Mucosa of rectum (tissue), 2 donors: Measurements from ENCODE around the gene SLC2A2.
"Not testable (repeated sequence)": the region's sequence is repeated elsewhere in the genome, so short reads cannot be mapped to it uniquely, and the experiment has no call there.

ENCODE experiments used
- H3K27ac ChIP-seq, 2 donors: one replicate each; pipeline ENCODE4 v1.7.0; 2013; ENCODE audit warnings: inconsistent platforms in 2 of 2, low read depth in 2 of 2, low read length in 2 of 2
- H3K27me3 ChIP-seq, 2 donors: one replicate each; pipeline ENCODE4 v1.7.0; 2013; ENCODE audit warnings: low read length in 2 of 2; ENCODE audit not compliant: control insufficient read depth in 2 of 2, insufficient read depth in 2 of 2
- H3K36me3 ChIP-seq, 2 donors: one replicate each; pipeline ENCODE4 v1.7.0; 2013; ENCODE audit warnings: low read length in 2 of 2; ENCODE audit not compliant: control insufficient read depth in 2 of 2, insufficient read depth in 2 of 2
- H3K4me1 ChIP-seq, 2 donors: one replicate each; pipeline ENCODE4 v1.7.0; 2013; ENCODE audit warnings: low read length in 2 of 2, mild to moderate bottlenecking in 1 of 2; ENCODE audit not compliant: control insufficient read depth in 2 of 2, insufficient read depth in 2 of 2
- H3K4me3 ChIP-seq, 2 donors: one replicate each; pipeline ENCODE4 v1.7.0; 2013; ENCODE audit warnings: low read length in 2 of 2
- H3K9ac ChIP-seq, 2 donors: one replicate each; pipeline ENCODE4 v1.7.0; 2013; ENCODE audit warnings: low read length in 2 of 2, low read depth in 1 of 2, mild to moderate bottlenecking in 1 of 2
- H3K9me3 ChIP-seq, 2 donors: one replicate each; pipeline ENCODE4 v1.7.0; 2013; ENCODE audit warnings: low read length in 2 of 2; ENCODE audit not compliant: control insufficient read depth in 2 of 2
- donor health status: healthy.
- donor health status: Normal muscosa, but diverticular disease.

SLC2A2 gene

GRCh38 chr3:170989100-170989648 lies 37.3 kb downstream of the SLC2A2 start:
- Histone ChIP-seq H3K36me3 (no peaks in the 10 kb centered on the region), H3K27me3 (no peaks in the 10 kb centered on the region), H3K9ac (no peak overlapping the region), H3K4me1 (peaks cover 0 to 3% of the 10 kb centered on the region in 2 donors), H3K27ac (no peak overlapping the region), H3K4me3 (no peak overlapping the region), H3K9me3 (no peaks in the 10 kb centered on the region)

- H3K4me3 ChIP-seq, result no peak overlapping the region
- H3K4me1 ChIP-seq, result peaks cover 0 to 3% of the 10 kb centered on the region in 2 donors
- no peaks in the 10 kb centered on the region for H3K36me3 ChIP-seq
- H3K9ac ChIP-seq, result no peak overlapping the region
- H3K9me3 ChIP-seq, result no peaks in the 10 kb centered on the region
- H3K27ac ChIP-seq, result no peak overlapping the region
- H3K27me3 ChIP-seq, result no peaks in the 10 kb centered on the region
Measured at GRCh38 chr3:170988378-170988777, 38.1 kb downstream of the SLC2A2 start.

GRCh38 chr3:170985304-170985703 lies 41.2 kb downstream of the SLC2A2 start:
- Histone ChIP-seq H3K9ac (no peak overlapping the region), H3K27me3 (no peaks in the 10 kb centered on the region), H3K36me3 (no peaks in the 10 kb centered on the region), H3K4me1 (peaks cover 0 to 3% of the 10 kb centered on the region in 2 donors), H3K9me3 (no peaks in the 10 kb centered on the region), H3K4me3 (no peak overlapping the region), H3K27ac (no peak overlapping the region)

GRCh38 chr3:170982733-170983132 lies 43.8 kb downstream of the SLC2A2 start:
- H3K27me3 ChIP-seq, result no peaks in the 10 kb centered on the region
- no peaks in the 10 kb centered on the region for H3K9me3 ChIP-seq
- no peak overlapping the region for H3K4me3 ChIP-seq
- no peak overlapping the region for H3K27ac ChIP-seq
- H3K9ac ChIP-seq, result no peak overlapping the region
- peaks cover 0 to 3% of the 10 kb centered on the region in 2 donors for H3K4me1 ChIP-seq
- no peaks in the 10 kb centered on the region for H3K36me3 ChIP-seq

- no peak overlapping the region for H3K27ac ChIP-seq
- no peaks in the 10 kb centered on the region for H3K36me3 ChIP-seq
- no peak overlapping the region for H3K9ac ChIP-seq
- H3K4me1 ChIP-seq, result no peaks in the 10 kb centered on the region
- H3K27me3 ChIP-seq, result no peaks in the 10 kb centered on the region
- no peak overlapping the region for H3K4me3 ChIP-seq
- H3K9me3 ChIP-seq, result no peaks in the 10 kb centered on the region
Measured at GRCh38 chr3:170980399-170980798, 46.1 kb downstream of the SLC2A2 start.

GRCh38 chr3:170977949-170978745 lies 48.4 kb downstream of the SLC2A2 start:
- no peaks in the 10 kb centered on the region for H3K9me3 ChIP-seq
- H3K4me1 ChIP-seq, result no peaks in the 10 kb centered on the region
- no peaks in the 10 kb centered on the region for H3K27me3 ChIP-seq
- H3K36me3 ChIP-seq, result no peaks in the 10 kb centered on the region
- H3K4me3 ChIP-seq, result no peak overlapping the region
- H3K27ac ChIP-seq, result no peak overlapping the region
- no peak overlapping the region for H3K9ac ChIP-seq

GRCh38 chr3:170976190-170976519 lies 50.4 kb downstream of the SLC2A2 start:
- Histone ChIP-seq H3K4me3 (no peak overlapping the region), H3K27me3 (no peaks in the 10 kb centered on the region), H3K36me3 (no peaks in the 10 kb centered on the region), H3K4me1 (no peaks in the 10 kb centered on the region), H3K9me3 (no peaks in the 10 kb centered on the region), H3K9ac (no peak overlapping the region), H3K27ac (no peak overlapping the region)

GRCh38 chr3:170975283-170976189 lies 51.0 kb downstream of the SLC2A2 start:
- Histone ChIP-seq H3K36me3 (no peaks in the 10 kb centered on the region), H3K27me3 (no peaks in the 10 kb centered on the region), H3K4me1 (no peaks in the 10 kb centered on the region), H3K9ac (no peak overlapping the region), H3K27ac (no peak overlapping the region), H3K9me3 (no peaks in the 10 kb centered on the region), H3K4me3 (no peak overlapping the region)

GRCh38 chr3:170974872-170975271 lies 51.6 kb downstream of the SLC2A2 start:
- Histone ChIP-seq H3K27ac (no peak overlapping the region), H3K9me3 (no peaks in the 10 kb centered on the region), H3K4me3 (no peak overlapping the region), H3K4me1 (no peaks in the 10 kb centered on the region), H3K36me3 (no peaks in the 10 kb centered on the region), H3K27me3 (no peaks in the 10 kb centered on the region), H3K9ac (no peak overlapping the region)

- not testable (repeated sequence) for H3K27me3 ChIP-seq, H3K9ac ChIP-seq, H3K4me3 ChIP-seq, H3K27ac ChIP-seq, H3K36me3 ChIP-seq, H3K4me1 ChIP-seq, H3K9me3 ChIP-seq
Measured at GRCh38 chr3:170972917-170973316, 53.6 kb downstream of the SLC2A2 start.
